ENCODE data around the gene VENTX.

The VENTX gene

GRCh38 chr10:133198621-133199487 is 38.8 kb upstream of the VENTX start:
- H3K4me3 ChIP-seq (ENCODE audit: low read length) = no peak overlapping the region
- TF ChIP-seq CTCF (conservative IDR thresholded peaks at IDR 0.05; ENCODE audit: low read length) = no peak
- no peak for DNase-seq (ENCODE audit: low read depth)

GRCh38 chr10:133199488-133199885 is 38.2 kb upstream of the VENTX start:
- no peak for DNase-seq (ENCODE audit: low read depth)
- TF ChIP-seq CTCF (conservative IDR thresholded peaks at IDR 0.05; ENCODE audit: low read length) = no peak
- no peak overlapping the region for H3K4me3 ChIP-seq (ENCODE audit: low read length)

DNA sequence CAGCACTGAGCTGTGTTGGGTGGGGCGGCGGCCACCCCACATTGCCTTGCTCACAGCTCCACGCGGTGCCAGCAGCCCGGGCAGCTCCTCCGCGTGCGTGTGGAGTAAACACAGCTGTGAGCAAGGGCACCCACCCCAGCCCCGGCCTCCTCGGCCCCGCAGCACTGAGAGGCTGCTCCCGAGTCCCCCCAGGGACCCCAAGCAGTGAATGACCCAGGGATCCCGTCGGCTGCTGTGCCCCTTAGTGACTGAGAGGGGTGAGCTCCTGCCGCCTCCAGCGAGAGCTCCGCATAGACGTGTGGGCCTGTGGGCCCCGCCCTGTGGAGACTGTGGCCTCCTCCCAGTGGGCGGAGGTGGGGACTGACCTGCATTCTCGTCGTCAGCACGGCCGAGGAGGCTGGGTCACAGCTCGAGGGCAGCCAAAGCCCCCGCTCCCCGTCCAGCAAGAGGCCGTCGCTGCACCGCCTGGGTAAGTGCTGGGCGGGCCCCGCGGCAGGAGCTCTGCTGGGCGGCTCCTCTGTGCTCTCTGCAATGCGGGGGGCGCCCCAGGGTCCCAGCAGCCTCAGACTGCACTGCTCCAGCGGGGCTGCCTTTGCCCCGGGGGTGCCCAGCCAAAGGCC is 37.6 kb upstream of the VENTX start:
- no peak overlapping the region for H3K4me3 ChIP-seq (ENCODE audit: low read length)
- no peak for TF ChIP-seq CTCF (conservative IDR thresholded peaks at IDR 0.05; ENCODE audit: low read length)
- DNase-seq (ENCODE audit: low read depth) = no peak

DNA sequence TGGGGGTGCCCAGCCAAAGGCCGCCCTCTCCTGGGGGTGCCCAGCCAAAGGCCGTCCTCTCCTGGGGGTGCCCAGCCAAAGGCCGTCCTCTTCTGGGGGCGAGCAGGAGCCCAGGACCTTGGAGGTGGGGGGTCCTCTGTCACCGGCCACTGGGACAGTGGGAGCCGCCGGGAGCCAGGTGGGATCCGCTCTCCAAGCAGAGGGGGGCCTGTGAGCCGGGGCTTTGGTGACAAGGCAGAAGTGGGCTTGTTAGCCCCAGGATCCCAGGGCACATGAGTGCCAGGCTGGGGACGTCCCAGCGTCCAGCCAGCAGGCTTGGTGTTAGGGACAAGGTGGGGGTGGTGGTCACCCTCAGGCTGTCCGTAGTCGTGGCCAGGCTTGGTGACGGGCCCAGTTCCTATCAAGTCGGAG is 37.0 kb upstream of the VENTX start:
- no peak for TF ChIP-seq CTCF (conservative IDR thresholded peaks at IDR 0.05; ENCODE audit: low read length)
- no peak for DNase-seq (ENCODE audit: low read depth)
- H3K4me3 ChIP-seq (ENCODE audit: low read length) = no peak overlapping the region

- no peak for DNase-seq (ENCODE audit: low read depth)
- no peak overlapping the region for H3K4me3 ChIP-seq (ENCODE audit: low read length)
- no peak for TF ChIP-seq CTCF (conservative IDR thresholded peaks at IDR 0.05; ENCODE audit: low read length)
These were observed 36.3 kb upstream of the VENTX start for GRCh38 chr10:133201151-133201947.

GRCh38 chr10:133201948-133202725 is 35.5 kb upstream of the VENTX start:
- no peak for TF ChIP-seq CTCF (conservative IDR thresholded peaks at IDR 0.05; ENCODE audit: low read length)
- DNase-seq (ENCODE audit: low read depth) = no peak
- no peak overlapping the region for H3K4me3 ChIP-seq (ENCODE audit: low read length)

Measured in AG10803 (cell line).